GM18909 (cell line): Measurements from ENCODE around the gene PCDHA4.
"Not testable (repeated sequence)": the region's sequence is repeated elsewhere in the genome, so short reads cannot be mapped to it uniquely, and the experiment has no call there.

Source experiments
- ATAC-seq: cut with Tn5 transposase; IDR thresholded peaks from one replicate; pipeline ENCODE4 v1.9.1; 2021; ENCODE audit warnings: mild to moderate bottlenecking; ENCODE audit not compliant: unreplicated experiment, poor library complexity

Gene PCDHA4

GRCh38 chr5:140806834-140807775 lies at the start of gene PCDHA4:
PCDHA4 (plus strand) TSS chr5:140807068.
- no peak for ATAC-seq

GRCh38 chr5:140764177-140764973 lies 42.5 kb upstream of the PCDHA4 start:
- ATAC-seq = no peak

GRCh38 chr5:140767444-140767843 lies 39.4 kb upstream of the PCDHA4 start:
- ATAC-seq = no peak

DNA sequence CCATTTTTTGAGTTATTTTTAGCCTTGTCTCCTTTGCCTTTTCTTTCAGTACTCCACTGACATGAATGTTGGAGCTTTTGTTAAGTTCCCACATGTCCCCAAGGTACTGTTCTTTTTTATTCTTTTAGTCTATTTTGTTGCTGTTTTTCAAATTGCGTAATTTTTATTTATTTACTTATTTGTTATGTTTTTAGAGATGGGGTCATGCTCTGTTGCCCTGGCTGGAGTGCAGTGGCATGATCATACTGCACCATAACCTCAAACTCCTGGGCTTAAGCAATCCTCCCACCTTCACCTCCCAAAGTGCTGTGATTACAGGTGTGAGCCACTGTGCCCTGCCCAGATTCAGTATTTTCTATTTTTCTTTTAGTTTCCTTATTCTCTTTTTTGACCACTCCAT lies 26.4 kb upstream of the PCDHA4 start:
- no peak for ATAC-seq

DNA sequence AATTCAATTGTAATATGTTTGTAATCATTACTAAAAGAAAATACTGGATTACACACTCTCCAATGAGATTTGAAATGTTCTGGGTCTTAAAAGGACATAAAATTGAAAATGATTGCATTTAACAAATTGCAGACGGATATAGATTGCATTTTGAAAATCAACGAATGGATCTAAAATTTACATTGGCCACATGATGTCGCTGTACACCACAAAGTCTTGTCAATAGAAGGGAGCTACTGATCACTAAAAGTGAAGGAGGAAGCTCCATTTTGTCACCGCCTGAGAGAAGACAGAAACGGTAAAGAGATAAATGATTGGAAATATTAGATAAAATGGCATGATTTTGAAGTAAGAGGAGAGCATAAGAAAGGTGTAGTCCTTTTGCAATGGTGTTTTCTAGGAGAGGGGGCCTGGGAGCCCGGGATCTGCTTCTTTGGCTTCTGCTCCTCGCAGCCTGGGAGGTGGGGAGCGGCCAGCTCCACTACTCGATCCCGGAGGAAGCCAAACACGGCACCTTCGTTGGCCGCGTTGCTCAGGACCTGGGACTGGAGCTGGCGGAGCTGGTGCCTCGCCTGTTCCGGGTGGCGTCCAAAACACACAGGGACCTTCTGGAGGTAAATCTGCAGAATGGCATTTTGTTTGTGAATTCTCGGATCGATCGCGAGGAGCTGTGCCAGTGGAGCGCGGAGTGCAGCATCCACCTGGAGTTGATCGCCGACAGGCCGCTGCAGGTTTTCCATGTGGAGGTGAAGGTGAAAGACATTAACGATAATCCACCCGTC lies 20.8 kb upstream of the PCDHA4 start, which contains the start of gene PCDHA1:
PCDHA1 (plus strand) TSS at position 236 of the 782 bp plus-strand sequence.
- no peak for ATAC-seq

- not testable (repeated sequence) for ATAC-seq
Measured at GRCh38 chr5:140787422-140787821, 19.4 kb upstream of the PCDHA4 start.

DNA sequence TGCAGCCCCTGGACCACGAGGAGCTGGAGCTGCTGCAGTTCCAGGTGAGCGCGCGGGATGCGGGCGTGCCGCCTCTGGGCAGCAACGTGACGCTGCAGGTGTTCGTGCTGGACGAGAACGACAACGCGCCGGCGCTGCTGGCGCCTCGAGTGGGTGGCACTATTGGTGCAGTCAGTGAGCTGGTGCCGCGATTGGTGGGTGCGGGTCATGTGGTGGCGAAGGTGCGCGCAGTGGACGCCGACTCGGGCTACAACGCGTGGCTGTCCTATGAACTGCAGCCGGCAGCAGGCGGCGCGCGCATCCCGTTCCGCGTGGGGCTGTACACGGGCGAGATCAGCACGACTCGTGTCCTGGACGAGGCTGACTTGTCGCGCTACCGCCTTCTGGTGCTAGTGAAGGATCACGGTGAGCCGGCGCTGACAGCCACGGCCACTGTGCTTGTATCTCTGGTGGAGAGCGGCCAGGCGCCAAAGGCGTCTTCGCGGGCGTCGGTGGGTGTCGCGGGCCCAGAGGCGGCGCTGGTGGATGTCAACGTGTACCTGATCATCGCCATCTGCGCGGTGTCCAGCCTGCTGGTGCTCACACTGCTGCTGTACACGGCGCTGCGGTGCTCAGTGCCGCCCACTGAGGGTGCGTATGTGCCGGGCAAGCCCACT lies 18.9 kb upstream of the PCDHA4 start:
- ATAC-seq = not testable (repeated sequence)

DNA sequence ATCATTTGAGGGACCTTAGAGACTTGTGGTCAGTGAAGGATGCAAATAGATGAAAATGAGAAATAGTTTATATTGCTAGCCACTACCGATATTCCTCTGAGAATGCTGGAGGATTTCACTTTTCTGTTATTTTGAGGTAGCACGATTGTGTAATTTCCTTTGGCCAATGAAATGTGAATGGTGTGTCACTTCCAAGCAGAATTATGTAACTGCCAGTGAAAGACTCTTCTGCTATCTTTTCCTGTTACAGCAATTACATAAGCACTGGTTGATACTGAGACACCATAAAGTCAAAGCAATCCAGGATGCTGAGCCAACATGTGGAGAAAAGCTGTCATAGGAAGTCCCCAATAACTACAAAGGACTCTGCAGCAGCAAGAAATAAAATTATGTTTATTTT lies 15.8 kb upstream of the PCDHA4 start:
- ATAC-seq = no peak

DNA sequence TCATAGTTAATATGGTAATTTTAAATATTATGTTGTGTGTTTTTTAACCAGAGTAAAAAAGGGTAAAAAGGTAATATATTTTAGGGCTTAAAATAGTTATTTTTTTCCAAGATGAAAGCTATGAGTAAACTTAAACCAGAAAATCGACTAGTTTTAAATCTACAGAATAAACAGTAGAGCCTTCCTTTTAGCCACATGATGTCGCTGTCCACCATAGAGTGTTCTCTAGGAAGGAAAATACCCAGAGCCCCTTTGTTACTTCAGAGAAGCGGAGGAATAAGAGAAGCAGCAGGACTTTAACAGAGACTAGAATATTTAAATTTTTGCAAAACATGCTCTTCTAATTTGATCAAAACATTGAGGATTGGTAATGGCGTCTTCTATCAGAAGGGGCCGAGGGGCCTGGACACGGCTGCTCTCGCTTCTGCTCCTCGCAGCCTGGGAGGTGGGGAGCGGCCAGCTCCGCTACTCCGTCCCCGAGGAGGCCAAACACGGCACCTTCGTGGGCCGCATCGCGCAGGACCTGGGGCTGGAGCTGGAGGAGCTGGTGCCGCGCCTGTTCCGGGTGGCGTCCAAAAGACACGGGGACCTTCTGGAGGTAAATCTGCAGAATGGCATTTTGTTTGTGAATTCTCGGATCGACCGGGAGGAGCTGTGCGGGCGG lies 12.1 kb upstream of the PCDHA4 start, which contains the start of gene PCDHA2:
PCDHA2 (plus strand) TSS at position 258 of the 664 bp plus-strand sequence.
- ATAC-seq = no peak

DNA sequence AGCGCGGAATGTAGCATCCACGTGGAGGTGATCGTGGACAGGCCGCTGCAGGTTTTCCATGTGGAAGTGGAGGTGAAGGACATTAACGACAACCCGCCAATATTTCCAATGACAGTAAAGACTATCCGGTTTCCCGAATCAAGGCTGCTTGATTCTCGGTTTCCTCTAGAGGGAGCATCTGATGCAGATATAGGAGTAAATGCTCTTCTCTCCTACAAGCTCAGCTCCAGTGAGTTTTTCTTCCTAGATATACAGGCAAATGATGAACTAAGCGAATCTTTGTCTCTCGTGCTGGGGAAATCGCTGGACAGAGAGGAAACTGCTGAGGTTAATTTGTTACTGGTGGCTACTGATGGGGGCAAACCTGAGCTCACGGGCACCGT lies 11.6 kb upstream of the PCDHA4 start:
- ATAC-seq = no peak

DNA sequence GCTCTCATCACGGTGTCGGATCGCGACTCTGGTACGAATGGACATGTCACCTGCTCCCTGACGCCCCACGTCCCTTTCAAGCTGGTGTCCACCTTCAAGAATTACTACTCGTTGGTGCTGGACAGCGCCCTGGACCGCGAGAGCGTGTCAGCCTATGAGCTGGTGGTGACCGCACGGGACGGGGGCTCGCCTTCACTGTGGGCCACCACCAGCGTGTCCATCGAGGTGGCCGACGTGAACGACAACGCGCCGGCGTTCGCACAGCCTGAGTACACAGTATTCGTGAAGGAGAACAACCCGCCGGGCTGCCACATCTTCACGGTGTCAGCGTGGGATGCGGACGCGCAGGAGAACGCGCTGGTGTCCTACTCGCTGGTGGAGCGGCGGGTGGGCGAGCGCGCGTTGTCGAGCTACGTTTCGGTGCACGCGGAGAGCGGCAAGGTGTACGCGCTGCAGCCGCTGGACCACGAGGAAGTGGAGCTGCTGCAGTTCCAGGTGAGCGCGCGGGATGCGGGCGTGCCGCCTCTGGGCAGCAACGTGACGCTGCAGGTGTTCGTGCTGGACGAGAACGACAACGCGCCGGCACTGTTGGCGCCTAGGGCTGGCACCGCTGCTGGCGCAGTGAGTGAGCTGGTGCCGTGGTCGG lies 10.7 kb upstream of the PCDHA4 start:
- ATAC-seq = not testable (repeated sequence)

GRCh38 chr5:140796718-140797095 lies 10.2 kb upstream of the PCDHA4 start:
- ATAC-seq = no peak

DNA sequence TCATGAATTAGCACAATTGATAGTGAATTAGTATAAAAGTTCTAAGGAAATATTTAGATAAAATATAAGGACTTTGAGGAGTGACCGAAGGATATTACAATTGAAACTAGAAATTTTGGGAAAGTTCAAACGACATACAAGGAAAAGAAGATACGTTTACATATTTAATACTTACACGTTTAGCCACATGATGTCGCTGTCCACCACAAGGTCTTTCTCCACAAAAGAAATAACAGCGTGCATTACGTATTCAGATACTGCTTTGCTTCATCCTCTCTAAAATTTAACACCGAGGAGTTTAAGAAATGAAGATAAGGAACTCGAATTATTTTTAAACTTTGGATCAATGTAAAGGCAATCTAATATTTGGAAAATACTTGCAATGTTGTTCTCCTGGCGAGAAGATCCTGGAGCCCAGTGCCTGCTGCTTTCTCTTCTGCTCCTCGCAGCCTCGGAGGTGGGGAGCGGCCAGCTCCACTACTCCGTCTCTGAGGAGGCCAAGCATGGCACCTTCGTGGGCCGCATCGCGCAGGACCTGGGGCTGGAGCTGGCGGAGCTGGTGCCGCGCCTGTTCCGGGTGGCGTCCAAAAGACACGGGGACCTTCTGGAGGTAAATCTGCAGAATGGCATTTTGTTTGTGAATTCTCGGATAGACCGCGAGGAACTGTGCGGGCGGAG lies 5.9 kb upstream of the PCDHA4 start, which contains the start of gene PCDHA3:
PCDHA3 (plus strand) TSS at position 242 of the 678 bp plus-strand sequence.
- no peak for ATAC-seq

DNA sequence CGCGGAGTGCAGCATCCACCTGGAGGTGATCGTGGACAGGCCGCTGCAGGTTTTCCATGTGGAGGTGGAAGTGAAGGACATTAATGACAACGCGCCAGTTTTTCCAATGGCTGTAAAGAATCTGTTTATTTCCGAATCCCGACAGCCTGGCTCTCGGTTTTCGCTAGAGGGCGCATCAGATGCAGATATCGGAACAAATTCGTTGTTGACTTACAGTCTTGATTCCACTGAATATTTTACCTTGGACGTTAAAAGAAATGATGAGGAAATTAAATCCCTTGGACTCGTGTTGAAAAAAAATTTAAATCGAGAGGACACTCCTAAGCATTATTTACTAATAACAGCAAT lies 5.4 kb upstream of the PCDHA4 start:
- no peak for ATAC-seq

DNA sequence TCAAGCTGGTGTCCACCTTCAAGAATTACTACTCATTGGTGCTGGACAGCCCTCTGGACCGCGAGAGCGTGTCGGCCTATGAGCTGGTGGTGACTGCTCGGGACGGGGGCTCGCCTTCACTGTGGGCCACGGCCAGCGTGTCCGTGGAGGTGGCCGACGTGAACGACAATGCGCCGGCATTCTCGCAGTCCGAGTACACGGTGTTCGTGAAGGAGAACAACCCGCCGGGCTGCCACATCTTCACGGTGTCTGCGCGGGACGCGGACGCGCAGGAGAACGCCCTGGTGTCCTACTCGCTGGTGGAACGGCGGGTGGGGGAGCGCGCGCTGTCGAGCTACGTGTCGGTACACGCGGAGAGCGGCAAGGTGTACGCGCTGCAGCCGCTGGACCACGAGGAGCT lies 4.5 kb upstream of the PCDHA4 start:
- not testable (repeated sequence) for ATAC-seq

DNA sequence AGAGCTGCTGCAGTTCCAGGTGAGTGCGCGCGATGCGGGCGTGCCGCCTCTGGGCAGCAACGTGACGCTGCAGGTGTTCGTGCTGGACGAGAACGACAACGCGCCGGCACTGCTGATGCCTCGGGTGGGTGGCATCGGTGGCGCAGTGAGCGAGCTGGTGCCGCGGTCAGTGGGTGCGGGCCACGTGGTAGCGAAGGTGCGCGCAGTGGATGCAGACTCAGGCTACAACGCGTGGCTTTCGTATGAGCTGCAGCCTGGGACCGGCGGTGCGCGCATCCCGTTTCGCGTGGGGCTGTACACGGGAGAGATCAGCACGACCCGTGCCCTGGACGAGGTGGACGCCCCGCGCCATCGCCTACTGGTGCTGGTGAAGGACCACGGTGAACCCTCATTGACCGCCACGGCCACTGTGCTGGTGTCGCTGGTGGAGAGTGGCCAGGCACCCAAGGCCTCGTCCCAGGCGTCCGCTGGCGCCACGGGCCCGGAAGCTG lies 4.0 kb upstream of the PCDHA4 start:
- ATAC-seq = no peak

DNA sequence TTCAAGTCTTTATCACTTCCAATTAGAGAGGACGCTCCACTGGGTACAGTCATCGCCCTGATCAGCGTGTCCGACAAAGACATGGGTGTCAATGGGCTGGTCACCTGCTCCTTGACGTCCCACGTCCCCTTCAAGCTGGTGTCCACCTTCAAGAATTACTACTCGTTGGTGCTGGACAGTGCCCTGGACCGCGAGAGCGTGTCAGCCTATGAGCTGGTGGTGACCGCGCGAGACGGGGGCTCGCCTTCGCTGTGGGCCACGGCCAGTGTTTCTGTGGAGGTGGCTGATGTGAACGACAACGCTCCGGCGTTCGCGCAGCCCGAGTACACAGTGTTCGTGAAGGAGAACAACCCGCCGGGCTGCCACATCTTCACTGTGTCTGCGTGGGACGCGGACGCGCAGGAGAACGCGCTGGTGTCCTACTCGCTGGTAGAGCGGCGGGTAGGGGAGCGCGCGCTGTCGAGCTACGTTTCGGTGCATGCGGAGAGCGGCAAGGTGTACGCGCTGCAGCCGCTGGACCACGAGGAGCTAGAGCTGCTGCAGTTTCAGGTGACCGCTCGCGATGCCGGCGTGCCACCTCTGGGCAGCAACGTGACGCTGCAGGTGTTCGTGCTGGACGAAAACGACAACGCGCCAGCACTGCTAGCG lies 1.5 kb downstream of the PCDHA4 start:
- ATAC-seq = not testable (repeated sequence)

GRCh38 chr5:140808889-140809291 lies 2.0 kb downstream of the PCDHA4 start:
- no peak for ATAC-seq
